Tibial nerve (tissue), 3 donors: ENCODE results near the gene HMOX2.

Experiments
- CTCF ChIP-seq, 5 experiments: fragments of 200-600 bp in 3 of 5; fragments of 450-650 bp in 2 of 5; sonication (generic) in 3 of 5; IDR thresholded peaks; one replicate each; pipeline ENCODE4 v1.5.1; 2016 to 2019; ENCODE audit warnings: antibody characterized with exemption in 5 of 5, mild to moderate bottlenecking in 3 of 5, moderate library complexity in 2 of 5
- POLR2A ChIP-seq, 2 donors: fragments of 450-650 bp; IDR thresholded peaks; one replicate each; pipeline ENCODE4 v1.6.1; 2017; ENCODE audit warnings: antibody characterized with exemption in 2 of 2, mild to moderate bottlenecking in 2 of 2, moderate library complexity in 2 of 2

GRCh38 chr16:4455081-4455480 lies 21.1 kb upstream of the HMOX2 start:
- TF ChIP-seq POLR2A (IDR thresholded peaks at IDR 0.05) (no peak), CTCF (IDR thresholded peaks at IDR 0.05) (no peak)
